ENCODE results near the gene TNC. TPM values are rescaled to one million over a fixed set of nuclear protein-coding genes. Genes with fewer than 3 reads are reported as not detected.

The TNC gene
- total and polyA plus RNA-seq, 8 donors = 0.31 to 12.5 (median 1.4) TPM

DNA sequence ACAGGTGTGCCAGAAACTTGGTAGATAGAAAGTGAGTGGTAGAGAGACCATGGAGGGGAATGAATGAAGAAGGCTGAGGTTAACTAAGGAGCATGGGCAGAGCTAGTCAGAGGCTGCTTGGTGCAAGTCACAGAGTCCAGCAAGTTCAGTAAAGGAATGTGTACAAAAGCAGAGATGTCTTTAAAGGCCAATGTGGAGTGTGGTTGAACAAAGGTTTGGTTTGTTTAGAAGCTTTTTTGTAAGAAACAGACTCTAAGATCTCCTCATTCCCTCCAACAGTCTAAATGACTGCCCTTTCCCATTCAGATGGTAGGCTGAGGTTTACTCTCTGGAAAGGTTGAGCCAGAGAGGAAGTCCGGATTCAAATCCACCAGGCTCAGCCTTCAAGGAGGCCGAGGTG is 84.2 kb downstream of the TNC start:
- H3K9me3 ChIP-seq = no peaks in the 10 kb centered on the region
- H3K4me3 ChIP-seq = no peak overlapping the region
- no peaks in the 10 kb centered on the region for H3K27me3 ChIP-seq
- no peaks in the 10 kb centered on the region for H3K36me3 ChIP-seq
- intact Hi-C loops (cut with DNase I) = no loop called here
- H3K27ac ChIP-seq = no peak overlapping the region
- no peaks in the 10 kb centered on the region for H3K4me1 ChIP-seq
- DNase-seq = no peak
- FAIRE-seq = no peak
- WGBS, 2 donors = 71 to 73% methylated on average over 2 of the region's 2 CpGs
- no peak for ATAC-seq
- TF ChIP-seq, protein P1, sequence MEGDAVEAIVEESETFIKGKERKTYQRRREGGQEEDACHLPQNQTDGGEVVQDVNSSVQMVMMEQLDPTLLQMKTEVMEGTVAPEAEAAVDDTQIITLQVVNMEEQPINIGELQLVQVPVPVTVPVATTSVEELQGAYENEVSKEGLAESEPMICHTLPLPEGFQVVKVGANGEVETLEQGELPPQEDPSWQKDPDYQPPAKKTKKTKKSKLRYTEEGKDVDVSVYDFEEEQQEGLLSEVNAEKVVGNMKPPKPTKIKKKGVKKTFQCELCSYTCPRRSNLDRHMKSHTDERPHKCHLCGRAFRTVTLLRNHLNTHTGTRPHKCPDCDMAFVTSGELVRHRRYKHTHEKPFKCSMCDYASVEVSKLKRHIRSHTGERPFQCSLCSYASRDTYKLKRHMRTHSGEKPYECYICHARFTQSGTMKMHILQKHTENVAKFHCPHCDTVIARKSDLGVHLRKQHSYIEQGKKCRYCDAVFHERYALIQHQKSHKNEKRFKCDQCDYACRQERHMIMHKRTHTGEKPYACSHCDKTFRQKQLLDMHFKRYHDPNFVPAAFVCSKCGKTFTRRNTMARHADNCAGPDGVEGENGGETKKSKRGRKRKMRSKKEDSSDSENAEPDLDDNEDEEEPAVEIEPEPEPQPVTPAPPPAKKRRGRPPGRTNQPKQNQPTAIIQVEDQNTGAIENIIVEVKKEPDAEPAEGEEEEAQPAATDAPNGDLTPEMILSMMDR (IDR thresholded peaks at IDR 0.05) = no peak

DNA sequence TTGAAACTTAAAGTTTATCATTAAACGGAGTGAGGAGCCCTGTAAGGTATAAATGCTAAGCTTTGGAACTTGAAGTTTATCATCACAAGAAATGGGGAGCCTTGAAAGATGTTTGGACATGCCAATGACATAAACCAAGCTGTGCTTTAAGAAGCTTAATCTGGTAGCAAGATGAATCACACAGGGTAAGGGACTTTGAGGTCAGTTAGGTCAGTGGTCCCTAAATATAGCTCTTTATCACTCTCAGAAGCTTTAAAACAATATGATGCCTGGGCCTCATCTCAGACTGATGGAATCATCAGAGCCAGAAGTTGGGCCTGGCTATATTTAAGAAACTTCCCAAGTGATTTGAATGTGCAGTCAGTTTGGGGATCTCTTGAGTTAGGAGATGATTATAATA is 85.7 kb downstream of the TNC start:
- Histone ChIP-seq H3K36me3 (no peaks in the 10 kb centered on the region), H3K27me3 (no peaks in the 10 kb centered on the region), H3K9me3 (no peaks in the 10 kb centered on the region), H3K4me1 (no peaks in the 10 kb centered on the region), H3K4me3 (no peak overlapping the region), H3K27ac (no peak overlapping the region)
- ATAC-seq (no peak), FAIRE-seq (no peak), DNase-seq (no peak)
- intact Hi-C loops (cut with DNase I) = no loop called here
- TF ChIP-seq, protein P1 (IDR thresholded peaks at IDR 0.05) = no peak
- WGBS, 2 donors = 43 to 44% methylated on average over 1 of the region's 1 CpG

DNA sequence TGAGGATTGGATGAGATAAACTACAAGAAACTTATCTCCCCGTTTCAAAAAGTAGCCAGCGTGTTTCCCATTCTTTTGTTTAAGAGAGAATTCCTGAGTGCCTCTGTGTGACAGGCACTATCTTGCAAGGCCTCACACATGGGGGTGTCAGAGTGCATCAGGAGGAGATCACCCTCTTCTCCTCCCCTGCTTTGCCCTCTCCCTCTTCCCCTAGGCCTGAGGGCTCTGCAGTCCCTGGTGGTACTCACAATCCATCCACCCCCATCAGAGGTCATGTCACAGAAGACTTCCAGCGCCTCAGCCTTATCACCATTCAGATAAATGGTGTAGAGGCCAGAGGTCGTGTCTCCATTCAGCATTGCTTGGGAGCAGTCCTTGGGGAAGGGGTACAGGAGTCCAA is 88.0 kb downstream of the TNC start:
- Histone ChIP-seq H3K4me1 (no peaks in the 10 kb centered on the region), H3K36me3 (no peaks in the 10 kb centered on the region), H3K4me3 (no peak overlapping the region), H3K27me3 (no peaks in the 10 kb centered on the region), H3K9me3 (no peaks in the 10 kb centered on the region), H3K27ac (no peak overlapping the region)
- intact Hi-C loops (cut with DNase I) = no loop called here
- TF ChIP-seq, protein P1 (IDR thresholded peaks at IDR 0.05) = no peak
- no peak for ATAC-seq
- 42 to 47% methylated on average over 4 of the region's 4 CpGs for WGBS, 2 donors
- no peak for DNase-seq
- no peak for FAIRE-seq

DNA sequence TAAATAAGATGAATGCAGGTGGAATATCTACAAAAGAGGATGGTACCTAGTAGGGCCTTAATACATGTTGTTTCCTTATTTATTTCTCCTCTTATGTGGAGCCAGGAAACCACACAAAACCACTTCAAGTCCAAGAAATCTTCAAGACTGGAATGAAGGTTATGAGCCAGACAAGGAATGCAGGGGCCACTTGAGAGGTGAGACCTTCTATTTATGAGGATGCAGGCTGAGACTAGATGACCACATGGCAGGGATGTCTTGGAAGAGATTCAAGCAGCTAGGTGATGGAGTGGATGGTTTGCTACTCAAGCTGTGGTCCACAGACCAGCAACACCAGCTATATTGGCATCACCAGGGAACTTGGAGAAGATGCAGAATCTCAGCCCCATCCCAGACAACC is 92.2 kb downstream of the TNC start:
- no peak for ATAC-seq
- TF ChIP-seq, protein P1 (IDR thresholded peaks at IDR 0.05) = no peak
- no peaks in the 10 kb centered on the region for H3K27me3 ChIP-seq
- H3K4me3 ChIP-seq = no peak overlapping the region
- FAIRE-seq = no peak
- H3K27ac ChIP-seq = no peak overlapping the region
- no peaks in the 10 kb centered on the region for H3K9me3 ChIP-seq
- intact Hi-C loops (cut with DNase I) = no loop called here
- no peaks in the 10 kb centered on the region for H3K36me3 ChIP-seq
- DNase-seq = no peak
- no peaks in the 10 kb centered on the region for H3K4me1 ChIP-seq

DNA sequence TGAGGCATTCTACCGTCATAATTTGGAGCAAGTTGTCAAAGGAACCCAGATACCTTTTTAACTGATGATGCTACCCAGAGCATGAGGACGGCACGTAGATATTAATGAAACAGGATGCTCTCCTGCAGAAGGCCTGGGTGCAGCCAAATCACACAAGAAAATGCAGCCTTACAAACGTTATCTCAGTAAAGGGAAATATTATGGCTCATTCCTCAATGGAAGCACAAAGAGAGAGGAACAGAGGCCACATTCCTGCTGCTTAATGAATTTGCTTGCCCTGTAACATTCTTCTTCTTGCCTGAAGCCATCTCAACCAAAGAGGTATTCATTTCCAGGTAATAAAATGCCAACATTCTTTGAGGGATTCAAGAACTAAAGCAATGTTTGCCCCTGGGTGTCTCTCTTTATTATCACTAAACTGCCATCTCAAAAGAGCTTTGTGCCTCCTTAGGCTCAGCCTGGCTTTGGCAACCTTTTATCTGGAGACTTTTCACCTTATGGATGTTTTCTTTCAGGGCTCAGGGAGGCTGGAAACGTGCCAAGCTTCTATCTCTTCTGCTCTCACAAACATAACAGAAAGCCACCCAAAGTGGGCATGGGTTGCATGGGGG is 92.9 kb downstream of the TNC start:
- Histone ChIP-seq H3K9me3 (no peaks in the 10 kb centered on the region), H3K4me3 (no peak overlapping the region), H3K4me1 (no peaks in the 10 kb centered on the region), H3K36me3 (no peaks in the 10 kb centered on the region), H3K27me3 (no peaks in the 10 kb centered on the region), H3K27ac (no peak overlapping the region)
- intact Hi-C loops (cut with DNase I) = no loop called here
- ATAC-seq (no peak), FAIRE-seq (no peak), DNase-seq (no peak)
- TF ChIP-seq, protein P1 (IDR thresholded peaks at IDR 0.05) = no peak
- 55 to 60% methylated on average over 5 of the region's 5 CpGs for WGBS, 2 donors

Measured in pancreas (tissue), 10 donors.